Measurements from ENCODE around the gene LRRC70.
"Not testable (repeated sequence)": the region's sequence is repeated elsewhere in the genome, so short reads cannot be mapped to it uniquely, and the experiment has no call there.

Gene LRRC70

GRCh38 chr5:62608529-62609511 is 30.2 kb downstream of the LRRC70 start:
- DNase-seq, result peak in 1 of 2 experiments; percentile 26

GRCh38 chr5:62614355-62614754 is 35.7 kb downstream of the LRRC70 start:
- DNase-seq, result no peak

GRCh38 chr5:62616615-62617277 is 38.1 kb downstream of the LRRC70 start:
- no peak for DNase-seq

GRCh38 chr5:62617943-62618342 is 39.3 kb downstream of the LRRC70 start:
- DNase-seq, result no peak

GRCh38 chr5:62620761-62621160 is 42.1 kb downstream of the LRRC70 start:
- no peak for DNase-seq

GRCh38 chr5:62621280-62621679 is 42.7 kb downstream of the LRRC70 start:
- DNase-seq, result no peak

GRCh38 chr5:62623271-62623670 is 44.7 kb downstream of the LRRC70 start:
- DNase-seq, result no peak

- DNase-seq, result not testable (repeated sequence)
These were observed 45.8 kb downstream of the LRRC70 start for GRCh38 chr5:62624436-62624835.

GRCh38 chr5:62626534-62626933 is 47.9 kb downstream of the LRRC70 start:
- DNase-seq, result no peak

- no peak for DNase-seq
These were observed 48.5 kb downstream of the LRRC70 start for GRCh38 chr5:62627121-62627520.

- DNase-seq, result no peak
These were observed 49.3 kb downstream of the LRRC70 start for GRCh38 chr5:62627901-62628300.

Measured in NCI-H446 (cell line).